ENCODE results near the gene EXOC5. TPM values are rescaled to one million over a fixed set of nuclear protein-coding genes. Genes with fewer than 3 reads are reported as not detected.
"Not testable (repeated sequence)": the region's sequence is repeated elsewhere in the genome, so short reads cannot be mapped to it uniquely, and the experiment has no call there.

The EXOC5 gene
- total RNA-seq, 1 experiment from 2014 or later: 109 TPM

DNA sequence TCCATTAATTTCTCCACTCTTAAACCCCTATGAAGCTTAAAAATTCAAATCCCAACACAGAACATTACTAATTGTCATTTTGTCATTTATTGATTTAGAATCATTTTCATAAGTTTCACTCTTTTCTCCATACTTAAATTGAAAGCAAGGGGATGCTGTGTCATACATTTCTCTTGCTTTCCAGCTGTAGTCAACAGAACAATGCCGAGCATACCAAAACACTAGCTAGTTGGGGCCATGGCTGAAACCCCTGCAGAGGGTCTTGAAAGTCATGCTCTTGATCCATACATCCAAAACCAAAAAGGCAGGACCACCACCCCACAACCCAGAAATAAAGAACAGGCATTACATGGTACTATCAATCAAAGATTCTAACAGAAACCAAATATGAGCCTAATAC lies 9.0 kb downstream of the EXOC5 start:
- no peak for TF ChIP-seq EZH2phosphoT487 (IDR thresholded peaks at IDR 0.05; ENCODE audit: borderline replicate concordance, low read length)
- TF ChIP-seq, protein P1, sequence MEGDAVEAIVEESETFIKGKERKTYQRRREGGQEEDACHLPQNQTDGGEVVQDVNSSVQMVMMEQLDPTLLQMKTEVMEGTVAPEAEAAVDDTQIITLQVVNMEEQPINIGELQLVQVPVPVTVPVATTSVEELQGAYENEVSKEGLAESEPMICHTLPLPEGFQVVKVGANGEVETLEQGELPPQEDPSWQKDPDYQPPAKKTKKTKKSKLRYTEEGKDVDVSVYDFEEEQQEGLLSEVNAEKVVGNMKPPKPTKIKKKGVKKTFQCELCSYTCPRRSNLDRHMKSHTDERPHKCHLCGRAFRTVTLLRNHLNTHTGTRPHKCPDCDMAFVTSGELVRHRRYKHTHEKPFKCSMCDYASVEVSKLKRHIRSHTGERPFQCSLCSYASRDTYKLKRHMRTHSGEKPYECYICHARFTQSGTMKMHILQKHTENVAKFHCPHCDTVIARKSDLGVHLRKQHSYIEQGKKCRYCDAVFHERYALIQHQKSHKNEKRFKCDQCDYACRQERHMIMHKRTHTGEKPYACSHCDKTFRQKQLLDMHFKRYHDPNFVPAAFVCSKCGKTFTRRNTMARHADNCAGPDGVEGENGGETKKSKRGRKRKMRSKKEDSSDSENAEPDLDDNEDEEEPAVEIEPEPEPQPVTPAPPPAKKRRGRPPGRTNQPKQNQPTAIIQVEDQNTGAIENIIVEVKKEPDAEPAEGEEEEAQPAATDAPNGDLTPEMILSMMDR (conservative IDR thresholded peaks at IDR 0.05; ENCODE audit: low read depth, low read length): no peak
- no peak for TF ChIP-seq EZH2 (IDR thresholded peaks at IDR 0.05; ENCODE audit: low read length, unreplicated experiment)
- POLR2A ChIA-PET (ENCODE audit: unreplicated experiment): no interaction called here

DNA sequence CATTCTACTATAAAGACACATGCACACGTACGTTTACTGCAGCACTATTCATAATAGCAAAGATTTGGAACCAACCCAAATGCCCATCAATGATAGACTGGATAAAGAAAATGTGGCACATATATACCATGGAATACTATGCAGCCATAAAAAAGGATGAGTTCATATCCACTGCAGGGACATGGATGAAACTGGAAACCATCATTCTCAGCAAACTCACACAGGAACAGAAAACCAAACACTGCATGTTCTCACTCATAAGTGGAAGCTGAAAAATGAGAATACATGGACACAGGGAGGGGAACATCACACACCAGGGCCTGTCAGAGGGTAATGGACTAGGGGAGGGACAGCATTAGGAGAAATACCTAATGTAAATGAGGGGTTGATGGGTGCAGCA lies 10.5 kb downstream of the EXOC5 start:
- Histone ChIP-seq H3K36me3 (ENCODE audit: low read depth, low read length) (peaks cover 14% of the 10 kb centered on the region; the same call in 1 of the 2 replicates), H3K79me2 (ENCODE audit: low read length) (peaks cover 97% of the 10 kb centered on the region), H4K20me1 (ENCODE audit: low read length) (peaks cover 53% of the 10 kb centered on the region)
- BruUV-seq (replicated peaks); intact Hi-C loops (cut with micrococcal nuclease); H3K9ac ChIP-seq (ENCODE audit: low read length); POLR2A ChIA-PET (ENCODE audit: unreplicated experiment); H3K9me2 ChIP-seq (replicated peaks; ENCODE audit: low read length); DNase-seq; H3K9me3 ChIP-seq (ENCODE audit: low read length); H2AFZ ChIP-seq (ENCODE audit: low read length); CTCF ChIA-PET; H3K4me1 ChIP-seq (ENCODE audit: insufficient read depth, low read length); H3K4me2 ChIP-seq (ENCODE audit: low read length); H3F3A ChIP-seq (ENCODE audit: low read length, unreplicated experiment); H3K27me3 ChIP-seq (ENCODE audit: low read length); H3K27ac ChIP-seq (ENCODE audit: low read length); ATAC-seq; H3K4me3 ChIP-seq (ENCODE audit: low read length): not testable (repeated sequence)

More for the DNA sequence above, 9.0 kb downstream of the EXOC5 start:
- ATAC-seq (no peak), DNase-seq (no peak)
- Histone ChIP-seq H3K27ac (ENCODE audit: low read length) (no peak overlapping the region), H3K27me3 (ENCODE audit: low read length) (no peaks in the 10 kb centered on the region), H3K79me2 (ENCODE audit: low read length) (peaks cover 97% of the 10 kb centered on the region), H3K9me3 (ENCODE audit: low read length) (no peaks in the 10 kb centered on the region), H3K4me3 (ENCODE audit: low read length) (no peak overlapping the region), H2AFZ (ENCODE audit: low read length) (no peak overlapping the region), H3K4me1 (ENCODE audit: insufficient read depth, low read length) (peaks cover 4% of the 10 kb centered on the region; the same call in 1 of the 2 replicates), H3F3A (ENCODE audit: low read length, unreplicated experiment) (no peaks in the 10 kb centered on the region), H3K36me3 (ENCODE audit: low read depth, low read length) (peaks cover 14% of the 10 kb centered on the region; the same call in 1 of the 2 replicates), H3K9me2 (replicated peaks; ENCODE audit: low read length) (no peaks in the 10 kb centered on the region), H4K20me1 (ENCODE audit: low read length) (peaks cover 46% of the 10 kb centered on the region), H3K9ac (ENCODE audit: low read length) (no peak overlapping the region), H3K4me2 (ENCODE audit: low read length) (no peak overlapping the region)
- CTCF ChIA-PET: interaction anchor here (0.6 kb wide), 1 partner anchor 785 kb away, joined by 3 read pairs; no protein-coding TSS in a partner anchor
- intact Hi-C loops (cut with micrococcal nuclease): no loop called here
- BruUV-seq (replicated peaks): no TSS peak

DNA sequence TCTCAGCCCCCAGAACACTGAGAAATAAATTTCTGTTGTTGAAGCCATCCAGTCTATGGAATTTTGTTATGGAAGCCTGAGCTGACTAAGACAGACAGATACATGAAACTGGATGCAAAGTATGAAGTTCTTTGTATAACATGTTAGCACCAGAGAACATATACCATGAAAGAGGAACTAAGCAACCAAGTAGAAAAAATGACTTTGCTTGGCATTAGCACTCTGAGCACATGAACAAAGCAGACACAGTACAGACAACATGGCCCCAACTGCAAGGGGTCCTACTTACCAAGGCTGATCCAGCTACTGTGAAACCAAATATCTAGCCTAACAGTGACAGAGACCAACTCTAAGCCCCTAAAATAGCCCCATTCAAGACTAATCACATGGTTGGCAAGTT lies 13.8 kb downstream of the EXOC5 start:
- DNase-seq: no peak
- Histone ChIP-seq H3K4me1 (ENCODE audit: insufficient read depth, low read length) (peaks cover 4% of the 10 kb centered on the region; the same call in 1 of the 2 replicates), H3K9me2 (replicated peaks; ENCODE audit: low read length) (no peaks in the 10 kb centered on the region), H3K79me2 (ENCODE audit: low read length) (peaks cover 99% of the 10 kb centered on the region), H3K27me3 (ENCODE audit: low read length) (no peaks in the 10 kb centered on the region), H3K9ac (ENCODE audit: low read length) (no peak overlapping the region), H3K4me3 (ENCODE audit: low read length) (no peak overlapping the region), H3K27ac (ENCODE audit: low read length) (no peak overlapping the region), H3F3A (ENCODE audit: low read length, unreplicated experiment) (no peaks in the 10 kb centered on the region), H3K36me3 (ENCODE audit: low read depth, low read length) (peaks cover 14% of the 10 kb centered on the region; the same call in 1 of the 2 replicates), H3K9me3 (ENCODE audit: low read length) (no peaks in the 10 kb centered on the region), H4K20me1 (ENCODE audit: low read length) (peaks cover 58% of the 10 kb centered on the region), H3K4me2 (ENCODE audit: low read length) (no peak overlapping the region), H2AFZ (ENCODE audit: low read length) (no peak overlapping the region)
- POLR2A ChIA-PET (ENCODE audit: unreplicated experiment): no interaction called here
- BruUV-seq (replicated peaks): no TSS peak
- intact Hi-C loops (cut with micrococcal nuclease): no loop called here
- CTCF ChIA-PET: no interaction called here
- TF ChIP-seq EZH2phosphoT487 (IDR thresholded peaks at IDR 0.05; ENCODE audit: borderline replicate concordance, low read length) (no peak), EZH2 (IDR thresholded peaks at IDR 0.05; ENCODE audit: low read length, unreplicated experiment) (no peak)
- TF ChIP-seq, protein P1 (conservative IDR thresholded peaks at IDR 0.05; ENCODE audit: low read depth, low read length): no peak
- no peak for ATAC-seq
